GM12891 (cell line): ENCODE results near the gene DTD1.

ENCODE experiments used
- PAX5 ChIP-seq: IDR thresholded peaks from 2 replicates; pipeline ENCODE4 v1.6.1; 2011; ENCODE audit warnings: low read length, moderate library complexity, mild to moderate bottlenecking; ENCODE audit not compliant: insufficient read depth, severe bottlenecking
- POLR2A ChIP-seq: IDR thresholded peaks from 2 replicates; pipeline ENCODE4 v1.6.1; 2011; ENCODE audit warnings: low read depth, low read length, control low read depth
- POLR2AphosphoS5 ChIP-seq: IDR thresholded peaks from 2 replicates; pipeline ENCODE4 v1.6.1; 2011; ENCODE audit warnings: low read depth, low read length, control low read depth

GRCh38 chr20:18739751-18740166 is 151.9 kb downstream of the DTD1 start:
- TF ChIP-seq POLR2A (no peak), POLR2AphosphoS5 (no peak), PAX5 (no peak)
